GM18517 (cell line): ENCODE measurements around the gene RANBP2.
"Not testable (repeated sequence)": the region's sequence is repeated elsewhere in the genome, so short reads cannot be mapped to it uniquely, and the experiment has no call there.

Experiments
- ATAC-seq: cut with Tn5 transposase; IDR thresholded peaks from one replicate; pipeline ENCODE4 v1.9.1; 2021; ENCODE audit warnings: mild to moderate bottlenecking, moderate library complexity; ENCODE audit not compliant: unreplicated experiment

RANBP2 gene

GRCh38 chr2:108719149-108720044 is at the start of gene RANBP2:
RANBP2 (plus strand) TSS chr2:108719482; CDS start chr2:108719607, 125 bp downstream.
- ATAC-seq = peak; percentile 98

GRCh38 chr2:108670282-108670681 is 49.0 kb upstream of the RANBP2 start:
- not testable (repeated sequence) for ATAC-seq

- ATAC-seq = not testable (repeated sequence)
Observed at GRCh38 chr2:108672200-108672805, 47.0 kb upstream of the RANBP2 start.

GRCh38 chr2:108676522-108676921 is 42.8 kb upstream of the RANBP2 start:
- not testable (repeated sequence) for ATAC-seq

GRCh38 chr2:108677239-108677744 is 42.0 kb upstream of the RANBP2 start:
- not testable (repeated sequence) for ATAC-seq

GRCh38 chr2:108678198-108678651 is 41.1 kb upstream of the RANBP2 start:
- ATAC-seq = not testable (repeated sequence)

GRCh38 chr2:108680805-108681204 is 38.5 kb upstream of the RANBP2 start:
- ATAC-seq = not testable (repeated sequence)

GRCh38 chr2:108688818-108689756 is 30.2 kb upstream of the RANBP2 start:
- not testable (repeated sequence) for ATAC-seq

- ATAC-seq = peak; percentile 76
Observed at GRCh38 chr2:108690001-108690400, 29.3 kb upstream of the RANBP2 start.

GRCh38 chr2:108691447-108691846 is 27.8 kb upstream of the RANBP2 start:
- no peak for ATAC-seq

- ATAC-seq = no peak
Observed at GRCh38 chr2:108701208-108701607, 18.1 kb upstream of the RANBP2 start.

- no peak for ATAC-seq
Observed at GRCh38 chr2:108701806-108702205, 17.5 kb upstream of the RANBP2 start.

- ATAC-seq = no peak
Observed at GRCh38 chr2:108704871-108705270, 14.4 kb upstream of the RANBP2 start.

GRCh38 chr2:108707300-108707699 is 12.0 kb upstream of the RANBP2 start:
- no peak for ATAC-seq

- not testable (repeated sequence) for ATAC-seq
Observed at GRCh38 chr2:108716971-108717370, 2.3 kb upstream of the RANBP2 start.

GRCh38 chr2:108726048-108726447 is 6.8 kb downstream of the RANBP2 start:
- ATAC-seq = not testable (repeated sequence)

GRCh38 chr2:108734656-108735055 is 15.4 kb downstream of the RANBP2 start:
- ATAC-seq = not testable (repeated sequence)

- not testable (repeated sequence) for ATAC-seq
Observed at GRCh38 chr2:108757973-108758372, 38.7 kb downstream of the RANBP2 start.

GRCh38 chr2:108762618-108763017 is 43.3 kb downstream of the RANBP2 start:
- ATAC-seq = not testable (repeated sequence)

GRCh38 chr2:108766671-108767070 is 47.4 kb downstream of the RANBP2 start:
- not testable (repeated sequence) for ATAC-seq
